Activated CD8-positive, alpha-beta memory T cell treated with anti-CD3 and anti-CD28 coated beads, Interleukin-2, amount 10 ng/mL, durations not matched to agents 7 days and 5 days (primary cell): Measurements from ENCODE around the gene TNFRSF21. TPM values are rescaled to one million over a fixed set of nuclear protein-coding genes. Genes with fewer than 3 reads are reported as not detected.

Experiments used
- ATAC-seq: fragments of 150-1000 bp; cut with Tn5 transposase; one replicate; pipeline ENCODE4 v1.10.0; 2021; ENCODE audit warnings: moderate library complexity
- CTCF ChIA-PET: fragments of 350-600 bp; sonication (Branson Sonifier 250); formaldehyde crosslinking; loops from one replicate; lab custom pipeline; 2021; ENCODE audit warnings: antibody characterized with exemption; lab: Charles Lee
- DNase-seq: peaks from one replicate; pipeline ENCODE4 v3.0.0-alpha.2; 2020
- H3K27ac Mint-ChIP-seq: one replicate; pipeline ENCODE4 v1.8.0; 2021; ENCODE audit warnings: mild to moderate bottlenecking, mixed read lengths
- H3K27me3 Mint-ChIP-seq: one replicate; pipeline ENCODE4 v1.8.0; 2021; ENCODE audit warnings: mixed read lengths
- H3K36me3 Mint-ChIP-seq: one replicate; pipeline ENCODE4 v1.8.0; 2021; ENCODE audit warnings: mild to moderate bottlenecking, mixed read lengths
- H3K4me1 Mint-ChIP-seq: one replicate; pipeline ENCODE4 v1.8.0; 2021; ENCODE audit warnings: mixed read lengths
- H3K4me3 Mint-ChIP-seq: one replicate; pipeline ENCODE4 v1.8.0; 2021; ENCODE audit warnings: mild to moderate bottlenecking, moderate library complexity, mixed read lengths
- H3K9me3 Mint-ChIP-seq: one replicate; pipeline ENCODE4 v1.8.0; 2022; ENCODE audit warnings: low read depth, mixed read lengths
- total RNA-seq, 2 experiments: library from RNA; stranded (reverse); gene quantifications; one replicate each; pipeline ENCODE4 v1.2.3, GENCODE V29; 2021

Gene TNFRSF21
- total RNA-seq, 2 experiments from 2014 or later, result 0.09 to 0.40 TPM

GRCh38 chr6:47248446-47248845 lies 61.3 kb downstream of the TNFRSF21 start:
- H3K27ac Mint-ChIP-seq, result no peak overlapping the region
- DNase-seq (no peak), ATAC-seq (no peak)
- no peaks in the 10 kb centered on the region for H3K4me1 Mint-ChIP-seq
- no peaks in the 10 kb centered on the region for H3K36me3 Mint-ChIP-seq
- no peaks in the 10 kb centered on the region for H3K9me3 Mint-ChIP-seq
- H3K4me3 Mint-ChIP-seq, result no peak overlapping the region
- CTCF ChIA-PET, result no interaction called here
- peaks cover 4% of the 10 kb centered on the region for H3K27me3 Mint-ChIP-seq

- Mint-ChIP-seq H3K27ac (no peak overlapping the region), H3K36me3 (no peaks in the 10 kb centered on the region), H3K27me3 (peaks cover 4% of the 10 kb centered on the region), H3K9me3 (no peaks in the 10 kb centered on the region), H3K4me3 (no peak overlapping the region), H3K4me1 (peaks cover 1% of the 10 kb centered on the region)
- ATAC-seq, result no peak
- DNase-seq, result no peak
- CTCF ChIA-PET, result no interaction called here
Observed at GRCh38 chr6:47247227-47247797, 62.4 kb downstream of the TNFRSF21 start.

GRCh38 chr6:47246551-47246950 lies 63.2 kb downstream of the TNFRSF21 start:
- Mint-ChIP-seq H3K27ac (no peak overlapping the region), H3K4me3 (no peak overlapping the region), H3K36me3 (no peaks in the 10 kb centered on the region), H3K27me3 (peaks cover 7% of the 10 kb centered on the region), H3K4me1 (peaks cover 3% of the 10 kb centered on the region), H3K9me3 (no peaks in the 10 kb centered on the region)
- DNase-seq (no peak), ATAC-seq (no peak)
- CTCF ChIA-PET, result no interaction called here

- no peak overlapping the region for H3K4me3 Mint-ChIP-seq
- DNase-seq (no peak), ATAC-seq (no peak)
- CTCF ChIA-PET, result no interaction called here
- H3K36me3 Mint-ChIP-seq, result no peaks in the 10 kb centered on the region
- peaks cover 3% of the 10 kb centered on the region for H3K4me1 Mint-ChIP-seq
- H3K9me3 Mint-ChIP-seq, result no peaks in the 10 kb centered on the region
- H3K27ac Mint-ChIP-seq, result no peak overlapping the region
- H3K27me3 Mint-ChIP-seq, result peaks cover 7% of the 10 kb centered on the region
Observed at GRCh38 chr6:47245745-47246371, 63.8 kb downstream of the TNFRSF21 start.

GRCh38 chr6:47242483-47243386 lies 67.0 kb downstream of the TNFRSF21 start:
- no peak overlapping the region for H3K4me3 Mint-ChIP-seq
- peaks cover 3% of the 10 kb centered on the region for H3K4me1 Mint-ChIP-seq
- ATAC-seq (peak; percentile 83), DNase-seq (peak; percentile 74)
- CTCF ChIA-PET, result no interaction called here
- H3K27me3 Mint-ChIP-seq, result peaks cover 3% of the 10 kb centered on the region
- H3K36me3 Mint-ChIP-seq, result no peaks in the 10 kb centered on the region
- no peaks in the 10 kb centered on the region for H3K9me3 Mint-ChIP-seq
- H3K27ac Mint-ChIP-seq, result no peak overlapping the region

- H3K9me3 Mint-ChIP-seq, result no peaks in the 10 kb centered on the region
- CTCF ChIA-PET, result no interaction called here
- no peaks in the 10 kb centered on the region for H3K36me3 Mint-ChIP-seq
- no peak overlapping the region for H3K27ac Mint-ChIP-seq
- H3K4me1 Mint-ChIP-seq, result peaks cover 3% of the 10 kb centered on the region
- DNase-seq (no peak), ATAC-seq (no peak)
- no peak overlapping the region for H3K4me3 Mint-ChIP-seq
- H3K27me3 Mint-ChIP-seq, result peaks cover 3% of the 10 kb centered on the region
Observed at GRCh38 chr6:47241742-47242482, 67.8 kb downstream of the TNFRSF21 start.

GRCh38 chr6:47240277-47240890 lies 69.3 kb downstream of the TNFRSF21 start:
- no peak overlapping the region for H3K27ac Mint-ChIP-seq
- ATAC-seq (no peak), DNase-seq (no peak)
- H3K27me3 Mint-ChIP-seq, result peaks cover 3% of the 10 kb centered on the region
- H3K36me3 Mint-ChIP-seq, result no peaks in the 10 kb centered on the region
- H3K4me3 Mint-ChIP-seq, result no peak overlapping the region
- CTCF ChIA-PET, result no interaction called here
- H3K4me1 Mint-ChIP-seq, result peaks cover 3% of the 10 kb centered on the region
- no peaks in the 10 kb centered on the region for H3K9me3 Mint-ChIP-seq

GRCh38 chr6:47239546-47239945 lies 70.2 kb downstream of the TNFRSF21 start:
- CTCF ChIA-PET, result no interaction called here
- ATAC-seq (no peak), DNase-seq (no peak)
- Mint-ChIP-seq H3K36me3 (no peaks in the 10 kb centered on the region), H3K27me3 (peaks cover 3% of the 10 kb centered on the region), H3K4me3 (no peak overlapping the region), H3K4me1 (peaks cover 3% of the 10 kb centered on the region), H3K9me3 (no peaks in the 10 kb centered on the region), H3K27ac (no peak overlapping the region)

- Mint-ChIP-seq H3K9me3 (no peaks in the 10 kb centered on the region), H3K27me3 (peaks cover 3% of the 10 kb centered on the region), H3K4me1 (peaks cover 3% of the 10 kb centered on the region), H3K27ac (no peak overlapping the region), H3K4me3 (no peak overlapping the region), H3K36me3 (no peaks in the 10 kb centered on the region)
- DNase-seq, result no peak
- CTCF ChIA-PET, result no interaction called here
- ATAC-seq, result no peak
Observed at GRCh38 chr6:47238456-47238995, 71.2 kb downstream of the TNFRSF21 start.

- H3K4me1 Mint-ChIP-seq, result peaks cover under 1% of the 10 kb centered on the region
- no peak overlapping the region for H3K27ac Mint-ChIP-seq
- no peak overlapping the region for H3K4me3 Mint-ChIP-seq
Observed at GRCh38 chr6:47237196-47237595, 72.5 kb downstream of the TNFRSF21 start.

GRCh38 chr6:47235964-47236760 lies 73.5 kb downstream of the TNFRSF21 start:
- Mint-ChIP-seq H3K27me3 (no peaks in the 10 kb centered on the region), H3K4me3 (no peak overlapping the region), H3K27ac (no peak overlapping the region), H3K4me1 (no peaks in the 10 kb centered on the region), H3K9me3 (no peaks in the 10 kb centered on the region), H3K36me3 (no peaks in the 10 kb centered on the region)
- no peak for ATAC-seq
- CTCF ChIA-PET, result no interaction called here
- DNase-seq, result no peak

More at GRCh38 chr6:47237196-47237595, 72.5 kb downstream of the TNFRSF21 start:
- DNase-seq, result no peak
- Mint-ChIP-seq H3K27me3 (peaks cover 3% of the 10 kb centered on the region), H3K9me3 (no peaks in the 10 kb centered on the region), H3K36me3 (no peaks in the 10 kb centered on the region)
- CTCF ChIA-PET, result no interaction called here
- no peak for ATAC-seq

- H3K36me3 Mint-ChIP-seq, result no peaks in the 10 kb centered on the region
- no peaks in the 10 kb centered on the region for H3K27me3 Mint-ChIP-seq
- CTCF ChIA-PET, result no interaction called here
- no peak for DNase-seq
- no peaks in the 10 kb centered on the region for H3K4me1 Mint-ChIP-seq
- H3K27ac Mint-ChIP-seq, result no peak overlapping the region
- no peak overlapping the region for H3K4me3 Mint-ChIP-seq
- no peak for ATAC-seq
- H3K9me3 Mint-ChIP-seq, result no peaks in the 10 kb centered on the region
Observed at GRCh38 chr6:47235421-47235820, 74.3 kb downstream of the TNFRSF21 start.
